Neural progenitor cell (in vitro differentiated cells): Measurements from ENCODE around the gene PLXNB1. TPM values are rescaled to one million over a fixed set of nuclear protein-coding genes. Genes with fewer than 3 reads are reported as not detected.

Experiments
- DNase-seq: peaks from one replicate; pipeline ENCODE4 v3.0.0-alpha.2; 2016; ENCODE audit warnings: low spot score
- H2AFZ ChIP-seq: fragments of 200-600 bp; sonication (generic); replicated peaks from 2 replicates; pipeline ENCODE4 v1.6.1; 2016; ENCODE audit warnings: antibody characterized with exemption
- H3F3A ChIP-seq: fragments of 200-600 bp; sonication (generic); 2 replicates; pipeline ENCODE4 v1.6.1; 2016; ENCODE audit warnings: antibody characterized with exemption, low read depth
- H3K27ac ChIP-seq: fragments of 200-600 bp; sonication (generic); 2 replicates; pipeline ENCODE4 v1.5.1; 2016; ENCODE audit warnings: mild to moderate bottlenecking
- H3K27me3 ChIP-seq: fragments of 200-600 bp; sonication (generic); 2 replicates; pipeline ENCODE4 v1.6.1; 2016; ENCODE audit warnings: mild to moderate bottlenecking, moderate library complexity
- H3K36me3 ChIP-seq: fragments of 200-600 bp; sonication (generic); 2 replicates; pipeline ENCODE4 v1.5.1; 2016
- H3K4me1 ChIP-seq: fragments of 200-600 bp; sonication (generic); 2 replicates; pipeline ENCODE4 v1.6.1; 2016; ENCODE audit warnings: mixed run types
- H3K4me2 ChIP-seq: fragments of 200-600 bp; sonication (generic); 2 replicates; pipeline ENCODE4 v1.6.1; 2016
- H3K4me3 ChIP-seq: fragments of 200-600 bp; sonication (generic); 2 replicates; pipeline ENCODE4 v1.5.1; 2016
- H3K79me2 ChIP-seq: fragments of 200-600 bp; sonication (generic); 2 replicates; pipeline ENCODE4 v1.6.1; 2016; ENCODE audit warnings: low read depth
- H3K9ac ChIP-seq: fragments of 200-600 bp; sonication (generic); 2 replicates; pipeline ENCODE4 v1.6.1; 2016
- H3K9me3 ChIP-seq: fragments of 200-600 bp; sonication (generic); 2 replicates; pipeline ENCODE4 v1.5.1; 2016; ENCODE audit warnings: low read depth
- H4K20me1 ChIP-seq: fragments of 200-600 bp; sonication (generic); 2 replicates; pipeline ENCODE4 v1.6.1; 2016; ENCODE audit warnings: low read depth
- H3K27ac Mint-ChIP-seq: 3 replicates; pipeline ENCODE4 v1.8.0; 2021; ENCODE audit warnings: mixed read lengths
- H3K27me3 Mint-ChIP-seq: 2 replicates; pipeline ENCODE4 v1.8.0; 2022; ENCODE audit warnings: low read depth, mild to moderate bottlenecking, inconsistent platforms, moderate library complexity, mixed read lengths; ENCODE audit not compliant: insufficient read depth
- H3K36me3 Mint-ChIP-seq: 3 replicates; pipeline ENCODE4 v1.8.0; 2021; ENCODE audit warnings: mixed read lengths
- H3K4me1 Mint-ChIP-seq: 3 replicates; pipeline ENCODE4 v1.8.0; 2021; ENCODE audit warnings: mixed read lengths
- H3K4me3 Mint-ChIP-seq: 3 replicates; pipeline ENCODE4 v1.8.0; 2021; ENCODE audit warnings: mild to moderate bottlenecking, moderate library complexity, mixed read lengths
- H3K9me3 Mint-ChIP-seq: 3 replicates; pipeline ENCODE4 v1.8.0; 2020; ENCODE audit warnings: mixed read lengths
- EZH2 ChIP-seq: fragments of 200-600 bp; sonication (generic); IDR thresholded peaks from 2 replicates; pipeline ENCODE4 v1.6.1; 2017; ENCODE audit warnings: antibody characterized with exemption, mild to moderate bottlenecking, moderate library complexity
- EZH2phosphoT487 ChIP-seq: fragments of 200-600 bp; sonication (generic); IDR thresholded peaks from 2 replicates; pipeline ENCODE4 v1.6.1; 2017; ENCODE audit warnings: antibody characterized with exemption
- total RNA-seq: library from RNA; depleted of rRNA; stranded (reverse); fragments of >200 nt; gene quantifications from 2 replicates; pipeline ENCODE4 v1.2.3, GENCODE V29; 2015; ENCODE audit warnings: low replicate concordance
- TF ChIP-seq, protein P1 (sequence below): fragments of 200-600 bp; sonication (generic); IDR thresholded peaks from 2 replicates; pipeline ENCODE4 v1.5.1; 2017; ENCODE audit warnings: antibody characterized with exemption, mild to moderate bottlenecking

The PLXNB1 gene
- total RNA-seq, 1 donor from 2014 or later: 53.6 TPM

DNA sequence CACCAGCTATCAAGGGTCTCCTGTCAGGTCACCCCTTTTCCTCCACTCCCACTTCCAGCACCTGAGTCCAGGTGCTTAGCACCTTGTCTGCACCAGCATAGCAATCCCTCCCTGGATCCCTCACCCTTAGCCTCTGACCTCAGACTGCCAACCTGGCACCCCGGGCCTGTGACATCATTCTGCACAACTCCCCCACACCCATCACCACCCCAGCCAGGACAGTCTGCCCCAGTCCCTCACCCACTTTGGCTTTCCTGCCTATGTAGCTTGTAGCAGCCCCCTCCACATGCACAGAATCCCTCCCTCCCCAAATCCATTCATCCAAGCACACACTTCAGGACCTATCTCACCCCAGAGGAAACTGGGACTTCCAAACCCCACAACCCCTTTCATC is 819 bp upstream of the PLXNB1 start:
- H3K9ac ChIP-seq: no peak overlapping the region

DNA sequence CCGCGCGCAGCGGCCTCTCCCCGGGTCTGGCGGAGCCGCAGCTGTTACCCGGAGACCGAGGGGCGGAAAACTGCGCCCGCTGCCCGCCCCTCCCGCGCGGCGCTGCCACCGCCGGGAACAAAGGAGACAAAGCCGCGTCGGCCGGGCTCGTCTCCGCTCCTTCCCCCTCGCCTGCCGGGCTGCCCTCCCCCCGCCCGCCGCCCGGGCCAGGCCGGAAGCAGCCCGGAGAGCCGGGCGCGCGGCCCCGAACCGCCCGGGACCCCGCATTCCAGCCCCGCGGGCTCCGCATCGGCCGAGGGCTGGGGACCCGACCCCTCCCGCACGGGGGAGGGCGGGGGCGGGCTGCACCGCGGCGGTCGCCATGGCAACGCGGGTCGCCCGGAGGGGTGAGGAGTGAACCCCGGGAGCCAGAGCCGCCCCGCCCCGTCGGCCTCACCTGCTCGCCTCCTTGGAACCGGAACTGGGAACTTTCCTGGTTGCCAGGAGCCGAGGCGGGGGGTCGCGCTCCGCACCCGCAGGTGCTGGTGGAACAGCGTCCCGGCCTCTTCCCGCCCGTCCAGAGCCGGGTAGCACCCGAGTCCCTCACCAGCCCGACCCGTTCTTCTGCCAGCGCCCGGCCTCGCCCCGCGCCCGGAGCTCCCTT is 448 bp downstream of the PLXNB1 start:
- Histone ChIP-seq H3K27me3 (no peaks in the 10 kb centered on the region), H3K9ac (peak overlapping the region; percentile 91), H3K4me1 (peaks cover 36% of the 10 kb centered on the region), H4K20me1 (peaks cover 42% of the 10 kb centered on the region), H3K4me3 (peak overlapping the region; percentile 97), H3K9me3 (no peaks in the 10 kb centered on the region), H3K79me2 (peaks cover 62% of the 10 kb centered on the region), H3K4me2 (peak overlapping the region; percentile 97), H3F3A (peaks cover 45% of the 10 kb centered on the region), H3K27ac (peak overlapping the region; percentile 93), H3K36me3 (no peaks in the 10 kb centered on the region), H2AFZ (peak overlapping the region; percentile 76)
- peak; percentile 92 for DNase-seq
- Mint-ChIP-seq H3K4me1 (peaks cover 53% of the 10 kb centered on the region), H3K27me3 (no peaks in the 10 kb centered on the region), H3K36me3 (peaks cover 6% of the 10 kb centered on the region), H3K9me3 (no peaks in the 10 kb centered on the region), H3K4me3 (peak overlapping the region; percentile 91), H3K27ac (peak overlapping the region; percentile 87)
- TF ChIP-seq, protein P1, sequence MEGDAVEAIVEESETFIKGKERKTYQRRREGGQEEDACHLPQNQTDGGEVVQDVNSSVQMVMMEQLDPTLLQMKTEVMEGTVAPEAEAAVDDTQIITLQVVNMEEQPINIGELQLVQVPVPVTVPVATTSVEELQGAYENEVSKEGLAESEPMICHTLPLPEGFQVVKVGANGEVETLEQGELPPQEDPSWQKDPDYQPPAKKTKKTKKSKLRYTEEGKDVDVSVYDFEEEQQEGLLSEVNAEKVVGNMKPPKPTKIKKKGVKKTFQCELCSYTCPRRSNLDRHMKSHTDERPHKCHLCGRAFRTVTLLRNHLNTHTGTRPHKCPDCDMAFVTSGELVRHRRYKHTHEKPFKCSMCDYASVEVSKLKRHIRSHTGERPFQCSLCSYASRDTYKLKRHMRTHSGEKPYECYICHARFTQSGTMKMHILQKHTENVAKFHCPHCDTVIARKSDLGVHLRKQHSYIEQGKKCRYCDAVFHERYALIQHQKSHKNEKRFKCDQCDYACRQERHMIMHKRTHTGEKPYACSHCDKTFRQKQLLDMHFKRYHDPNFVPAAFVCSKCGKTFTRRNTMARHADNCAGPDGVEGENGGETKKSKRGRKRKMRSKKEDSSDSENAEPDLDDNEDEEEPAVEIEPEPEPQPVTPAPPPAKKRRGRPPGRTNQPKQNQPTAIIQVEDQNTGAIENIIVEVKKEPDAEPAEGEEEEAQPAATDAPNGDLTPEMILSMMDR: no peak
- TF ChIP-seq EZH2: no peak
- TF ChIP-seq EZH2phosphoT487: no peak

More for the DNA sequence above, 819 bp upstream of the PLXNB1 start:
- peaks cover 62% of the 10 kb centered on the region for H3K79me2 ChIP-seq
- Mint-ChIP-seq H3K9me3 (no peaks in the 10 kb centered on the region), H3K27ac (peak overlapping the region; percentile 52), H3K4me1 (peaks cover 44% of the 10 kb centered on the region), H3K36me3 (peaks cover 6% of the 10 kb centered on the region), H3K4me3 (peak overlapping the region; percentile 91), H3K27me3 (no peaks in the 10 kb centered on the region)
- H2AFZ ChIP-seq: no peak overlapping the region
- TF ChIP-seq EZH2: no peak
- TF ChIP-seq, protein P1: no peak
- TF ChIP-seq EZH2phosphoT487: no peak
- H3K4me1 ChIP-seq: peaks cover 36% of the 10 kb centered on the region
- no peak for DNase-seq
- peaks cover 45% of the 10 kb centered on the region for H3F3A ChIP-seq
- H3K9me3 ChIP-seq: no peaks in the 10 kb centered on the region
- no peaks in the 10 kb centered on the region for H3K36me3 ChIP-seq
- H3K4me3 ChIP-seq: no peak overlapping the region
- H3K27me3 ChIP-seq: no peaks in the 10 kb centered on the region
- peak overlapping the region; percentile 97 for H3K4me2 ChIP-seq
- peaks cover 29% of the 10 kb centered on the region for H4K20me1 ChIP-seq
- H3K27ac ChIP-seq: no peak overlapping the region

DNA sequence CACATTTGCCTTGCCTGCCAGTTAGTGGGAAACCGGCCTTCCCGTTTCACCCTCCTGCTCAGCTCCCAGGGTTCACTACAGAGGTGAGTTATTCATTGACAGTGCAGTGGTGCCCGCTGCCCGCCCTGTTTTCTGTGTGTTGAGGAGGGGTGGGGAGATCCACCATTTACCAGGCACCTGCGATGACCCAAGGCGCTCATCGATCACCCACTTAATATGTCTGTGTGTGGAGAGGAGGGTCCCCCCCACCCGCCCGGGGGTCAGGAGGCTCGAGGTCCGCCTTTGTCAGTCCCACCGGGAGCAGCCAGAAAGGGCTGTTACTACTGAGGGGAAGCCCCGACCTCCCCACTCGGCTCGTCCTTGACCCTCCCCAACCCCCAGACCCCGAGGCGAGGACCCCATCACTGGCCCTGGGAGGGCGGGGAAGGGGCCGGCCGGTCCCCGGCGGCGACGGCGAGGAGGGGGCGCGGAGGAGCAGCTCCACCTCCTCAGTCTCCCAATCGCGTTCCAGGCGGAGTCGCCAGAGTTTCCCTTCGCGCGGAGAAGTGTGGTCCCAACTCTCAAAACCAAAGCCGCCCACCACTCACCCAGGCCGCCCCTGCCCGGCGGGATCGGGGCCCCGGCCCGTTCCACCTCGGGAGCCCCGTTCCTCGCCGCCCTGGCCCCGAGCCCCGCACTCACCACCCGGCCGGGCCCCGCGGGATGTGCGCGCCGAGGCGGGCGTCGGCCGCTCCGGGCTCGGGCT is 1.1 kb downstream of the PLXNB1 start:
- H3K4me1 Mint-ChIP-seq: peaks cover 46% of the 10 kb centered on the region
- peaks cover 48% of the 10 kb centered on the region for H4K20me1 ChIP-seq
- H3K79me2 ChIP-seq: peaks cover 69% of the 10 kb centered on the region

More for the DNA sequence above, 1.1 kb downstream of the PLXNB1 start:
- Histone ChIP-seq H3K27me3 (no peaks in the 10 kb centered on the region), H3K4me3 (peak overlapping the region; percentile 97), H3K4me2 (peak overlapping the region; percentile 97), H3K9me3 (no peaks in the 10 kb centered on the region), H2AFZ (peak overlapping the region; percentile 76), H3K9ac (peak overlapping the region; percentile 91), H3F3A (peaks cover 38% of the 10 kb centered on the region), H3K4me1 (peaks cover 36% of the 10 kb centered on the region), H3K27ac (peak overlapping the region; percentile 93), H3K36me3 (no peaks in the 10 kb centered on the region)
- H3K4me3 Mint-ChIP-seq: peak overlapping the region; percentile 91
- peak overlapping the region; percentile 74 for H3K27ac Mint-ChIP-seq
- H3K36me3 Mint-ChIP-seq: peaks cover 6% of the 10 kb centered on the region
- no peaks in the 10 kb centered on the region for H3K27me3 Mint-ChIP-seq
- TF ChIP-seq, protein P1: no peak
- no peak for TF ChIP-seq EZH2
- TF ChIP-seq EZH2phosphoT487: no peak
- DNase-seq: peak; percentile 71
- no peaks in the 10 kb centered on the region for H3K9me3 Mint-ChIP-seq
